Activated CD4-positive, CD25-positive, alpha-beta regulatory T cell treated with anti-CD3 and anti-CD28 coated beads, Interleukin-2, amount 50 U/mL, for 24 hours (primary cell): ENCODE results near the gene PTGES.
A peak's percentile ranks its signal among the peaks of the same experiment; 100 is the strongest.

ENCODE experiments used
- ATAC-seq, 2 donors: fragments of 150-1000 bp; cut with Tn5 transposase; one replicate each; pipeline ENCODE4 v1.10.0; 2021; ENCODE audit warnings: mild to moderate bottlenecking in 1 of 2, moderate library complexity in 1 of 2

PTGES gene

DNA sequence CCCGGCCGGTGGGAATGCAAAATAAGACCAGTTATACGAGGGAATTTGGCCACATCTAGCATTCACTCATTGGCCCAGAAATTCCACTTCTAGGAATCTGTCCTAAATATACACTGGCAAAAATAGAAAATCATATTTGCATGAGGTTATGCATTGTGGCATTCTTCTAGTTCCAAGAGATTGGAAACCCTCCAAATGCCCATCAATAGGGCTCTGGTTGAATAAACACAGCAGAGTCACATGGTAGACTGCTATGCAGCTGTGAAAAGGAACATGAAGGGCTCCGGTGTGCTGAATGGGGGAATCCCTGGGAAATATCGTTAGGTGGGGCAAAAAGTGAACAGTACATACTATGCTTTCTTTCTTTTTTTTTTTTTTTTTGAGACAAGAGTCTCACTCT, 36.8 kb downstream of the PTGES start:
- no peak for ATAC-seq

DNA sequence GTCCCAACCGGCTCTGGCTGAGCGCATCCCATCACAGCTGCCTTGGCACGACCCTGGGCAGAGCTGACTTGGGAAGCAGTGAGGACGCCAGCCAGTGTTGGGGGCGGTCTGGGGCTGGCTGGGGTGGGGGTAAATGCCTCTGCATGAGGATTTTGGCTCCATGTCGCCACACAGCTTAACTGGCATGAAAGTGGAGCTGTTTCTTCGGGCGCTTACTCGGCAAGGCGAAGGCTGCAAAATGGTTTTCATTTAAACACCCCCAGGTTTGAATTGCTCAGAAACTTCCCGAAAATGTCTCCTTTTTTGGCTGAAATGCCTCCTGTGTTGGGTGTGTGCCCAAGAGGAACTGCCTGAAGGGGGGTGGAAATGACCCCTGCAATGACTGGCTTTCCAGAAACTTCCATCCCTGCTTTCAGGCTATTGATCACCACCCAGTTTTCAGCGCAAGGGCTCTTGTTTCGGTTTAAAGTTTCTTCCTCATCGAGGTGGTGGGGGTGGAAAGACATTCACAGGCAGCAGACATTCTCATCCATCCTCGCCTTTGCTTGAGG, 38.3 kb downstream of the PTGES start:
- no peak for ATAC-seq

GRCh38 chr9:129713402-129713679, 39.5 kb downstream of the PTGES start:
- no peak for ATAC-seq

DNA sequence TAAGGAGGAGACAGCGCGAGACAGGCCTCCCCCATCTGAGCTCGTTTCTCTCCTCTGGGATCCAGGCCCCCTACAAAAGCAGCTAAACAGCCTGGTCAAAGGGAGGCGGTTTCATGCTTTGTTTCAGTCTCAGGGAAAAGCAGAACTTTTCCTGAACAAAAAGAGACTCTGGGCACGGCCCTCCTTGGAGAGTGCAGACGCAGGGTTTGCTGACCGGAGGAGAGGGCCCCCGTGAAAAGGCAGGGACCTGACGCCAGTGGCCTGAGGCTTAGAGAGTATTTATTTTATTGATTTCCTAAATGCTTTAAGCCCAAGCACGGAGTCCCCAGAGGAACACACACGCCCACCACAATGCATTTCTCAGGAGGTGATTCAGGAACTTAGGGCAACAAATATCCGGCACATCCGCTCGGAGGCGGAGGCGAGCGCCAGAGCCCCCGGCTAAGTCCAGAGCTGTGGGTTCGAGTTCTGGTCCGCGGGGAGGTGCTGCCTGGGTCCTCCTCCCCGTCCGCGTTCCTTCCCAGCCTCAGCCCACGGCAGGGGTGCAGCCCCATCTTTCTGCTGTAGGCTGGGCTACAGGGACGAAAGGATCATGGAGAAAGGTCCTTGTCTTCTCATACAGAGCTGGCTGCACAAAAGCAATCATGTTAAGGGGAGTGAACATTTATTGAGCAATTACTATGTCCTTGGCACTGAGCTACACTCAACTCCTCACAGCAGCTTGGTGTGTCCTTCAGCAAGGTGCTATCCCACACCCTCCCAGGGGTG, 40.0 kb downstream of the PTGES start:
- no peak for ATAC-seq

GRCh38 chr9:129710169-129710453, 42.7 kb downstream of the PTGES start:
- no peak for ATAC-seq

DNA sequence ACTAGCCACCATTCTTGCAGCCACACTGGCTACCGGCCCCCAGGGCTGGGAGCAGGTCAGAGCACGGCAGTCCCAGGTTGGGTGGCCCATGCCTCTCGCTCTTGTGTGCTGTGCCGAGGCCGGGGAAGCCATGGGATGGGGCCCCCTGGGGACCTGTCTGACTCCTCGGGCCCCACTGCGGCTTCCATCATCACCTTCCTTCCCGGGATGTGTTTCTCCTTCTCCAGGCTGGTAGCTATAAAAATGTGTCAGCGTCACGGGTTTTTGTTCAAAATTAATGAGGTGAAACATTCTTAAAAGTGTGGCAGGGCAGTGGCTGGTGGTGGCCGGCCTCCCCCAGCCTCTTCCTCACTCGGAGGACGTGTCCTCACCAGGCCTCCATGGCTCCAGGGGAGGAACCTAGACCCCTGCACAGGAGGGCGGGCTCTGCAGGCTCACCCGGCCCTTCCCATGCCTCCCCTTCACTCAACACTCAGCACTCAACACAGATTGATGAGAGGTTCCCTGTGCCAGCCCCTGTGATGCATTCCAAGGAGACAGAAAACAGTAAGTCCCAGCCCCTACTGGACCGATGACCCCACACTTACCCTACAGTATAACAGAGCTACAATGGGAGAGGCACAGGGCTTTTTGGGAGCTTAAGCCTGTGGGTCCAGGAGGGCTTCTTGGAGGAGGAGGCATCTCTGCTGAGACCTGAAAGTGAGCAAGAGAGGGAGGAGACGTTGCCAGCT, 43.2 kb downstream of the PTGES start:
- ATAC-seq = no peak

DNA sequence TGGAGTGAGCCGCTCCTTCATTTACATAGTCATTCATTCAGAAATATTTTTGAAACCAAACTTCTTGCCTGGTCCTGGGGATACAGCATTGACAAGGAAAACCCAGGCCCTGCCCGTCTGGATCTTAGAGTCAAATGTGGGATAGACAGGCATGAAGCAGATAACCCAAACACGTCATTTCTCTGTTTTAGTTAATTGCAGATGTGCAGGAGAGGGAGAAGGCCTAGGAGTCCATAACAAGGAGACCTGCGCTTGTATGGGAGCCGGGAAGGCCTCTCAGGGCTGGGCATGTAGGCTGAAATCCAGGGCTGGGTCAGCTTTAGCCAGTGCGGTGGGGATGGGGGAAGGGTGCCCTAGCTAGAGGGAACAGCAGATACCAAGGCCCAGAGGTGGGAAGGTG, 44.0 kb downstream of the PTGES start:
- ATAC-seq = no peak

DNA sequence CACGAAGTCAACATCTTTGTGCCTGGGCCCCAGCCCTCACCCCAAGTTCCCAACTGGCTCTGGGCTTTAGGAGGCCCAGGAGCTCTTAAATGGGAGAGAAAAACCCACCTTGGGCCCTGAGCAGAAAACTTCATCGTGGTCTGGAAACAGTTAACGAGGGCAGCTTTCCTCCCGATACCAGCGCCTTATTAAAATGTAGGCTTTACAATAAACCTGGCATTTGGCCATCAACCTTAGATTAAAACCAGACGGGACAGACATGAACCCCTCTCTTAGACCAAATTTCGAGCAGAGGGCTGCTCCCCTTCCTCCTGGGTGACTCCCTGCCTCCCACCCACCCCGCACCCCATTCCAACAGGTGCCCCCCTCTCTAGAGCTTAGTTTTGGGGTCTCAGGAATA, 48.0 kb downstream of the PTGES start:
- no peak for ATAC-seq

GRCh38 chr9:129703667-129704355, 49.0 kb downstream of the PTGES start:
- ATAC-seq = no peak

DNA sequence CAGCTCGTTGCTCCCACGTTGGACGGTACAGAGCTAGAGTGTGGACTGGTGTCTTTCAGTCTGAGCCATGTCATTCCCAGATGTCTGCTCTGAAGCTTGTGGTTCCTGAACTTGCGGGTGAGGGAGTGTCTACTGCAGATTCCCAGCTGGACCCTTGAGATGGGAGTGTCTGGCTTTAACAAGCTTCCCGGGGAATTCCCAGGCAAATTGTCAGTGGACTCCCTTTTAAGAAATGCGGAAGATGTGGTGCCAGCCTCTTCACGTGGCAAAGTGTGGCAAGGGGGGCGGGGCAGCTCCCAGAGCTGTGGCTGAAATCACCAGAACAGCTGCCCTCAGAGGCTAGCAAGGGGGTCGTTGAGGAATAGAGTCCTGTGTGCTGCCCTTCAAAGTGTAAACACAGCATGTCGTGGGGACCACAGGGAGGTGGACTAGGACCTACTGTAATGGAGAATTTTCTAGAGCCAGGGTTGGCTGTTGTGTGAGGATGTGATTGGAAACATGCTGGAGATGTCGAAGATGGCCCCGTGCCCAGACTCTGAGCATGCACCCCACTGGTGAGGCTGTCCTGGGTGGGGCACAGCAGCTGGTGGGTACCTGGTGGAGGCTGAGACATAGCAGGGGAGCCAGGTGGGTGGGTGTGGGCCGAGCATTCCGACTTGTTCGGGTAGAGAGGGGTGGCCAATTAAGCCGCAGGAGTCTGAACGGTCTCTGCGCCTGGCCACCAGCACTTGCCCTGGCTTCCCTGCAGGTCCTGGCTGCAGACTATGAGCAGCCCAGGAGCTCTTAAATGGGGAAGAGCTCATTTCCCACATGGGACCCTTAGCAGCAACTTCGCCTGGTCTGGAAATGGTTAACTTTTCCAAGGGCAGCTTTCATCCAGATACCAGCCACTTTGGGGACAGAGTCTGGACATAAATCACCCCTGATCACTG, 50.0 kb downstream of the PTGES start:
- no peak for ATAC-seq

DNA sequence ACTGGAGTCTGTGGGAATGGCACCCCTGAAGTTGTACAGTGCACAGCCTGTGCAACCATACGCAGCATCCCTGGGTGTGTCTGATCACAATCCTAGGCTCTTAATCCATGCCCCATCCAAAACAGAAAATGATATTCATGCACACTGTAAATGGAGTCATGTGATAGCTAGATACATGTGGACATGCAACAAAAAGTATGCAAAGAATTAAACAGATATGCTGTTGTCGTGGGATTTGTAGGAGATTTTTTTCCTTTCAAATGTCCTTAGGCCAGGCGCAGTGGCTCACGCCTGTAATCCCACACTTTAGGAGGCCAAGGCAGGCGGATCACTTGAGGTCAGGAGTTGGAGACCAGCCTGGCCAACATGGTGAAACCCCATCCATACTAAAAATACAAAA, 51.3 kb downstream of the PTGES start:
- ATAC-seq = no peak

DNA sequence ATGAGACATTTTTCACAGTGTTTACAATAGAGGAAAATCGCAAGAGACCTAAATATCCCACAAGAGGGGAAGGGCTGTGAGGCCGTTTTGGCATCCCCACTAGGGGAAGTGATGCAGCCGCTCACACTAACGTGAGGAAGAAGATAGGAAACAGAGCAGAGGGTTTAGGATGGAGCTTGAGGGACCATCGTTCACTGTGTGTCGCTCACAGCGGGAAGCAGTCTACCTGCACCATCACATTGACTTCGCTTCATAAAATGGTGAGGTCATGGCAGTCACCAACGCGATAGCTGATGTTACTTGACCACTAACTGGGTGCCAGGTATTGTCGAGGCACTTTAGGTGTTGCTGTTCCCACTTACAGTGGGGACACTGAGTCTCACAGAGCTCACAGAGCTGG, 51.8 kb downstream of the PTGES start:
- ATAC-seq = no peak

DNA sequence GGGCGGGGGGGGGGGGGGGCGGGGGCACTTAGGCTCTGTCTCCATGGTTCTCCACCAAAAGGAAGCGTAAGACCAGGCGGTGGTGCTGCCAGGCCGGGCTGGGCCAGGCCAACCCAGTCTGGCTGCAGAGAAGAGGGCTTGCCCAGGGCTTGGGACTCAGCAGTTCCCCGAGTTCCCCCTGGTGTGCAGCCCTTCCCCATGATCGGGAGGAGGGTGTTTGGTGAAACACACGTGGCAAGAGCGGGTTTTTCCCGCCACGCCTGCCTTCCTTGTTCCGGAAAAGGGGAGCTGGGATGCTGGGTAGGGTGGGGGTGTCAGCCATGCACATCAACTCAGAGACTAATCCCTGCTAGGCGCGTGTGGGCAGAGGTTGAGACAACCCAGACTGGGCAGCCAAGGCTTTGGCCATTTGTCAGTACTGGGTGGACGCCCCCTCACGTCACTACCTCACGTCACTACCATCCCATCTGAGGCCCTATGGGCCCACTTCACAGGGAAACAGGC, 54.5 kb downstream of the PTGES start:
- no peak for ATAC-seq

GRCh38 chr9:129697656-129698253, 55.1 kb downstream of the PTGES start:
- peak; percentile 33 to 45 for ATAC-seq

- ATAC-seq = peak; percentile 45 to 52
These were observed 55.7 kb downstream of the PTGES start for GRCh38 chr9:129696944-129697655.

- ATAC-seq = no peak
These were observed 57.0 kb downstream of the PTGES start for GRCh38 chr9:129695870-129696269.

DNA sequence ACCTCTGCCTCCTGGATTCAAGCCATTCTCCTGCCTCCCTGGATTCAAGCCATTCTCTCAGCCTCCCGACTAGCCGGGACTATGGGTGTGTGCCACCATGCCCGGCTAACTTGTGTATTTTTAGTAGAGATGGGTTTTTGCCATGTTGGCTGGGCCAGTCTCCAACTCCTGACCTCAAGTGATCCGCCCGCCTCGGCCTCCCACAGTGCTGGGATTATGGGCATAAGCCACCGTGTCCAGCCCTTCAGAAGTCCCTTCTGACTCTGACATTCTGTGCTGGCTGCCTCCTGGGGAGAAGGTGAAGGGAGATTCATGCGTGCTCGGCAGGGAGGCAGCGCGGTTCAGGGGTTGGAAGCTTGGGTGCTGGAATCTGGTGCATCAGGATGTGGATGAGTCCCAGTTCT, 58.6 kb downstream of the PTGES start:
- no peak for ATAC-seq

GRCh38 chr9:129693741-129694140, 59.1 kb downstream of the PTGES start:
- no peak for ATAC-seq

DNA sequence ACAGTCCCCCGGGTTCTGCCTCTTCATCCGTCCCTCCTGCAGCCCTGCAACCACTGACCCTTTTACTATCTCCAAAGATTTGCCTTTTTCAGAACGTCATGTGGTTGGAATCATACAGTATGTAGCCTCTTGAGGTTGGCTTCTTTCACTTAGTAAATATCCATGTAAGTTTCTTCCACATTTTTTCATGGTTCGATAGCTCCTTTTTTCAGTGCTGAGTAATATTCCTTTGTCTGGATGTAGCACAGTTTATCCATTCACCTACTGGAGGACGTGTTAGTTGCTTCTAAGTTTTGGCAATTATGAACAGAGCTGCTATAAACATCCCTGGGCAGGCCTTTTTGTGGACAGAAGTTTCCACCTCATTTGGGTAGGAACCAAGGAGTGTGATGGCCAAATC, 60.3 kb downstream of the PTGES start:
- no peak for ATAC-seq
